Measurements from ENCODE around the gene PTPRN2. TPM values are rescaled to one million over a fixed set of nuclear protein-coding genes. Genes with fewer than 3 reads are reported as not detected.

Gene PTPRN2
- total and polyA plus RNA-seq, 2 of the 13 experiments (the other 11 are each of a cell fraction or from before 2014, with no cell fraction given), result 2.5 to 24.2 TPM

DNA sequence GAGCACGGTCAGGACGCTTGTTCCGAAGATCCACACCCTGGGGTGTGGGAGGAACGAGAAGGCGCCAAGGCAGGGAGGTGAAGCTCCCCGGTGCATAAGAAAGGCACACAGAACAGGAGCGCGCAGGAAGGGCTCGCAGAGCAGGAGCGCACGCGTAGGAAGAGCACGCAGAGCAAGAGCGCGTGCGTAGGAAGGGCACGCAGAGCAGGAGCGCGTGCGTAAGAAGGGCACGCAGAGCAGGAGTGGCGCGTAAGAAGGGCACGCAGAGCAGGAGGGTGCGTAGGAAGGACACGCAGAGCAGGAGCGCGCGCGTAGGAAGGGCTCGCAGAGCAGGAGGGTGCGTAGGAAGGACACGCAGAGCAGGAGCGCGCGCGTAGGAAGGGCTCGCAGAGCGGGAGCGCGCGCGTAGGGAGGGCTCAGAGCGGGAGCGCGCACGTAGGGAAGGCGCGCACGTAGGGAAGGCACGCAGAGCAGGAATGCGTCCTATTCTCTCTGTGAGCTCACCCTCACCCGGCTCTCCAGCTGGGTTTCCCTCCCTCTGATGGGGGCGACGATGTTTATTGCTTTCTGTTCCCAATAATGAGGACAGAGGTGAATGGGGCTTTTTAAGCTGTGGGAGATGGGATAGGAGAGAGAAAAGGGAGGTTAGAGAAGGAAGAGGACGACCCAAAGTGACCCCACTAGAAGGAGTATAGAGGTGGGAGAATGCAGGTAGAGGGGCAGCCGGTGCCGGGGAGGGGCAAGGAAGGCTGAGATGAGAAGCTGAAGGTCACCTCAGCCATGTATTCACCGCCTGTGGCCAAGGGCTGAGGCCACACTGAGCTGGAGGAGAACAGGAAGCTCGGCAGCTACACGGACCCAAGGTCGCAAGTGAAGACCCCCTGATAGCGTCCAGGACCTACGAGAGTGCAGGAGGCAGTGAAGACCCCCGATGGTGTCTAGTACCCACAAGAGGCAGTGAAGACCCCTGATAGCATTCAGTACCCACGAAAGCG, 423.2 kb downstream of the PTPRN2 start:
- ATAC-seq (no peak), FAIRE-seq (no peak), DNase-seq (ENCODE audit: low spot score) (no peak)
- WGBS (ENCODE audit: low lambda C conversion rate), result 90% methylated on average over 62 of the region's 67 CpGs
- CTCF ChIA-PET (ENCODE audit: low intra/inter-chr PET ratio, low total read pairs), result no interaction called here
- peaks cover 4% of the 10 kb centered on the region; the same call in 1 of the 2 replicates for H4K20me1 ChIP-seq (ENCODE audit: insufficient read depth, low read length)
- no peaks in the 10 kb centered on the region for H3K79me2 ChIP-seq (ENCODE audit: insufficient read depth, low read length)
- no peak overlapping the region for H3K27ac ChIP-seq (ENCODE audit: extremely low read length, insufficient read depth, low read length)
- no peaks in the 10 kb centered on the region for H3K27me3 ChIP-seq (ENCODE audit: control insufficient read depth in 1 of 2, insufficient read depth in 2 of 2, low read length in 2 of 2)
- POLR2A ChIA-PET, result no interaction called here
- H3K9me3 ChIP-seq (ENCODE audit: low read length), result no peaks in the 10 kb centered on the region
- in situ Hi-C loops (cut with HindIII; ENCODE audit: extremely low pct_ligation_motif_present, low pct_unique_long_range_greater_than_20kb), result no loop called here
- peaks cover 27% of the 10 kb centered on the region for H3K4me1 ChIP-seq (ENCODE audit: insufficient read depth, low read length)
- BruUV-seq (replicated peaks), result no TSS peak
- no peaks in the 10 kb centered on the region; a peak in 3 of 5 replicates for H3K36me3 ChIP-seq (replicated peaks in 1 of 2; ENCODE audit: control insufficient read depth in 1 of 2, insufficient read depth in 2 of 2, low read length in 2 of 2)
- no peak overlapping the region for H3K4me2 ChIP-seq (ENCODE audit: low read depth, low read length)
- H3K9ac ChIP-seq (ENCODE audit: insufficient read depth, low read depth, low read length), result no peak overlapping the region
- no peak overlapping the region for H3K4me3 ChIP-seq (replicated peaks in 1 of 3; ENCODE audit: insufficient read depth in 1 of 3, low read depth in 2 of 3, low read length in 3 of 3)
- intact Hi-C loops (cut with micrococcal nuclease; ENCODE audit: unreplicated experiment), result no loop called here
- H2AFZ ChIP-seq (ENCODE audit: low read length), result no peak overlapping the region
- no peak for TF ChIP-seq MATR3 (CRISPR knock-in tag; IDR thresholded peaks at IDR 0.05)
- TF ChIP-seq GATA4 (IDR thresholded peaks at IDR 0.05; ENCODE audit: borderline replicate concordance, low read depth), result no peak
- no peak for TF ChIP-seq NFYB (CRISPR knock-in tag; IDR thresholded peaks at IDR 0.05)
- no peak for TF ChIP-seq KLF12 (CRISPR knock-in tag; IDR thresholded peaks at IDR 0.05; ENCODE audit: borderline replicate concordance)
- TF ChIP-seq EZH2 (conservative IDR thresholded peaks at IDR 0.05; ENCODE audit: low read depth, low read length), result no peak
- TF ChIP-seq MEIS1 (CRISPR knock-in tag; IDR thresholded peaks at IDR 0.05; ENCODE audit: borderline replicate concordance), result no peak
- TF ChIP-seq ISL2 (CRISPR knock-in tag; IDR thresholded peaks at IDR 0.05), result no peak
- TF ChIP-seq, protein P1, sequence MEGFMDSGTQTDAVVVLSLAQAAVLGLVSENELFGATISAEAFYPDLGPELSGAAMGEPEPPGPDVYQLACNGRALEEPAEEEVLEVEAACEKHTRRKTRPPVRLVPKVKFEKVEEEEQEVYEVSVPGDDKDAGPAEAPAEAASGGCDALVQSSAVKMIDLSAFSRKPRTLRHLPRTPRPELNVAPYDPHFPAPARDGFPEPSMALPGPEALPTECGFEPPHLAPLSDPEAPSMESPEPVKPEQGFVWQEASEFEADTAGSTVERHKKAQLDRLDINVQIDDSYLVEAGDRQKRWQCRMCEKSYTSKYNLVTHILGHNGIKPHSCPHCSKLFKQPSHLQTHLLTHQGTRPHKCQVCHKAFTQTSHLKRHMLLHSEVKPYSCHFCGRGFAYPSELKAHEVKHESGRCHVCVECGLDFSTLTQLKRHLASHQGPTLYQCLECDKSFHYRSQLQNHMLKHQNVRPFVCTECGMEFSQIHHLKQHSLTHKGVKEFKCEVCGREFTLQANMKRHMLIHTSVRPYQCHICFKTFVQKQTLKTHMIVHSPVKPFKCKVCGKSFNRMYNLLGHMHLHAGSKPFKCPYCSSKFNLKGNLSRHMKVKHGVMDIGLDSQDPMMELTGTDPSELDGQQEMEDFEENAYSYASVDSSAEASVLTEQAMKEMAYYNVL (CRISPR knock-in tag; IDR thresholded peaks at IDR 0.05; ENCODE audit: borderline replicate concordance), result no peak
- no peak for TF ChIP-seq ZNF256 (CRISPR knock-in tag; conservative IDR thresholded peaks at IDR 0.05)
- TF ChIP-seq ZNF253 (CRISPR knock-in tag; IDR thresholded peaks at IDR 0.05; ENCODE audit: borderline replicate concordance), result no peak
- TF ChIP-seq HHEX (CRISPR knock-in tag; IDR thresholded peaks at IDR 0.05), result no peak
- no peak for TF ChIP-seq NAIF1 (CRISPR knock-in tag; IDR thresholded peaks at IDR 0.05; ENCODE audit: borderline replicate concordance)
- TF ChIP-seq, protein P2, sequence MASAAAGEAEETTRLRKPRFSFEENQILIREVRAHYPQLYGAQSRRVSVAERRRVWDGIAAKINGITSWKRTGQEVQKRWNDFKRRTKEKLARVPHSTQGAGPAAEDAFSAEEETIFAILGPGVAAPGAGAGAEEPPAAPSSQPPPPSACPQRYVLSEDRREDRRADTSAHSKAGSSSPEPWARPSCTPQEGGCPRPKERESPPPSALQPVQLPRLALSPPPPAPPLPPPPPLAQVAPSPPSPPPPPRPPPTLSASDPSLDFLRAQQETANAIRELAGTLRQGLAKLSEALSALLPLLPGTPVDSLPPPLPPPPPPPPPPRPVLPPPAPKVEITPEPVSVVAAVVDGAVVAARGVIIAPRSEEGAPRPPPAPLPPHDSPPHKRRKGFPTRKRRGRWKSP (CRISPR knock-in tag; IDR thresholded peaks at IDR 0.05), result no peak
- TF ChIP-seq ZNF282 (IDR thresholded peaks at IDR 0.05; ENCODE audit: partially characterized antibody), result no peak
- TF ChIP-seq, protein P3, sequence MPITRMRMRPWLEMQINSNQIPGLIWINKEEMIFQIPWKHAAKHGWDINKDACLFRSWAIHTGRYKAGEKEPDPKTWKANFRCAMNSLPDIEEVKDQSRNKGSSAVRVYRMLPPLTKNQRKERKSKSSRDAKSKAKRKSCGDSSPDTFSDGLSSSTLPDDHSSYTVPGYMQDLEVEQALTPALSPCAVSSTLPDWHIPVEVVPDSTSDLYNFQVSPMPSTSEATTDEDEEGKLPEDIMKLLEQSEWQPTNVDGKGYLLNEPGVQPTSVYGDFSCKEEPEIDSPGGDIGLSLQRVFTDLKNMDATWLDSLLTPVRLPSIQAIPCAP (CRISPR knock-in tag; IDR thresholded peaks at IDR 0.05; ENCODE audit: low read depth), result no peak
- TF ChIP-seq ZFX (CRISPR knock-in tag; IDR thresholded peaks at IDR 0.05; ENCODE audit: low read depth), result no peak
- no peak for TF ChIP-seq SMARCE1 (IDR thresholded peaks at IDR 0.05; ENCODE audit: borderline replicate concordance)
- TF ChIP-seq, protein P4, sequence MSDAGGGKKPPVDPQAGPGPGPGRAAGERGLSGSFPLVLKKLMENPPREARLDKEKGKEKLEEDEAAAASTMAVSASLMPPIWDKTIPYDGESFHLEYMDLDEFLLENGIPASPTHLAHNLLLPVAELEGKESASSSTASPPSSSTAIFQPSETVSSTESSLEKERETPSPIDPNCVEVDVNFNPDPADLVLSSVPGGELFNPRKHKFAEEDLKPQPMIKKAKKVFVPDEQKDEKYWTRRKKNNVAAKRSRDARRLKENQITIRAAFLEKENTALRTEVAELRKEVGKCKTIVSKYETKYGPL (CRISPR knock-in tag; IDR thresholded peaks at IDR 0.05), result no peak
